Activated CD4-positive, alpha-beta T cell treated with anti-CD3 and anti-CD28 coated beads, Interleukin-2, amount 50 U/mL, for 16 hours (primary cell): ENCODE data around the gene SYPL2.

Experiments
- DNase-seq: peaks from one replicate; pipeline ENCODE4 v3.0.0-alpha.2; 2020

The SYPL2 gene

GRCh38 chr1:109521002-109521951 lies 54.9 kb downstream of the SYPL2 start:
- no peak for DNase-seq

GRCh38 chr1:109522026-109522425 lies 55.7 kb downstream of the SYPL2 start:
- DNase-seq = no peak

GRCh38 chr1:109523706-109524105 lies 57.4 kb downstream of the SYPL2 start:
- no peak for DNase-seq

- DNase-seq = no peak
These were observed 60.9 kb downstream of the SYPL2 start for GRCh38 chr1:109527098-109527811.

GRCh38 chr1:109527846-109528695 lies 61.7 kb downstream of the SYPL2 start:
- DNase-seq = no peak

- DNase-seq = no peak
These were observed 62.4 kb downstream of the SYPL2 start for GRCh38 chr1:109528712-109529111.

GRCh38 chr1:109529881-109530456 lies 63.6 kb downstream of the SYPL2 start:
- DNase-seq = no peak

- DNase-seq = no peak
These were observed 64.2 kb downstream of the SYPL2 start for GRCh38 chr1:109530457-109531087.

GRCh38 chr1:109531380-109531779 lies 65.0 kb downstream of the SYPL2 start:
- DNase-seq = no peak
